B cell (primary cell): ENCODE data around the gene SRC. TPM values are rescaled to one million over a fixed set of nuclear protein-coding genes. Genes with fewer than 3 reads are reported as not detected.

ENCODE experiments used
- ATAC-seq: fragments of 200-7000 bp; cut with Tn5 transposase; one replicate; pipeline ENCODE4 v1.10.0; 2021; ENCODE audit warnings: low read depth, mild to moderate bottlenecking, moderate number of reproducible peaks, moderate library complexity
- CTCF ChIA-PET: fragments of 350-600 bp; sonication (Branson Sonifier 250); formaldehyde crosslinking; loops from one replicate; lab custom pipeline; 2021; ENCODE audit warnings: antibody characterized with exemption, inconsistent platforms; lab: Charles Lee
- POLR2A ChIA-PET: fragments of 350-600 bp; sonication (Branson Sonifier 250); formaldehyde crosslinking; loops from one replicate; lab custom pipeline; 2021; ENCODE audit warnings: antibody characterized with exemption; lab: Charles Lee
- DNase-seq: peaks from one replicate; pipeline ENCODE4 v3.0.0; 2013
- H2AFZ ChIP-seq: 2 replicates; pipeline ENCODE4 v1.6.1; 2012; ENCODE audit warnings: mild to moderate bottlenecking, low read depth, low read length; ENCODE audit not compliant: insufficient read depth, poor library complexity, severe bottlenecking
- H3K27ac ChIP-seq, 2 donors: 1 replicate in 1 of 2; 2 replicates in 1 of 2; pipeline ENCODE4 v1.5.1; 2012 to 2013; ENCODE audit warnings: low read length in 2 of 2, mild to moderate bottlenecking in 2 of 2, moderate library complexity in 1 of 2
- H3K27me3 ChIP-seq, 4 experiments: fragments of 200-600 bp in 1 of 4; sonication (generic) in 1 of 4; replicated peaks in 1 of 4; 1 replicate in 2 of 4; 2 replicates in 2 of 4; pipeline versions ENCODE4 v1.6.1 to v1.7.0; 2013 to 2016; ENCODE audit warnings: low read length in 3 of 4, mild to moderate bottlenecking in 2 of 4, mixed read lengths in 1 of 4, moderate library complexity in 1 of 4; ENCODE audit not compliant: insufficient read depth in 4 of 4, control insufficient read depth in 3 of 4; ENCODE audit errors: control extremely low read depth in 1 of 4
- H3K36me3 ChIP-seq, 2 experiments: replicated peaks in 1 of 2; 1 replicate in 1 of 2; 2 replicates in 1 of 2; pipeline versions ENCODE4 v1.6.1 to v1.7.1; 2013; ENCODE audit warnings: low read length in 1 of 2; ENCODE audit not compliant: insufficient read depth in 2 of 2, control insufficient read depth in 1 of 2; ENCODE audit errors: control extremely low read depth in 1 of 2, extremely low read depth in 1 of 2
- H3K4me1 ChIP-seq, 2 donors: fragments of 200-600 bp in 1 of 2; sonication (generic) in 1 of 2; 1 replicate in 1 of 2; 2 replicates in 1 of 2; pipeline versions ENCODE4 v1.5.1 to v1.6.1; 2013 to 2017; ENCODE audit warnings: low read length in 2 of 2; ENCODE audit not compliant: control insufficient read depth in 2 of 2, insufficient read depth in 2 of 2
- H3K4me2 ChIP-seq: replicated peaks from 2 replicates; pipeline ENCODE3; 2012; ENCODE audit warnings: mild to moderate bottlenecking, low read depth, low read length; ENCODE audit not compliant: poor library complexity, severe bottlenecking
- H3K4me3 ChIP-seq, 5 experiments: fragments of 200-600 bp in 1 of 5; sonication (generic) in 1 of 5; 1 replicate in 3 of 5; 2 replicates in 2 of 5; pipeline versions ENCODE4 v1.5.1 to v1.7.0; 2011 to 2016; ENCODE audit warnings: low read length in 4 of 5, mild to moderate bottlenecking in 4 of 5, low read depth in 2 of 5, control low read depth in 1 of 5, moderate library complexity in 1 of 5; ENCODE audit not compliant: insufficient read depth in 1 of 5; ENCODE audit errors: control extremely low read depth in 1 of 5, extremely low read depth in 1 of 5
- H3K79me2 ChIP-seq: fragments of 200-600 bp; sonication (generic); one replicate; pipeline ENCODE4 v1.6.0; 2016; ENCODE audit warnings: low read length; ENCODE audit not compliant: control insufficient read depth, insufficient read depth
- H3K9ac ChIP-seq: fragments of 200-600 bp; sonication (generic); 2 replicates; pipeline ENCODE4 v1.6.1; 2017; ENCODE audit warnings: mild to moderate bottlenecking, low read length, moderate library complexity
- H3K9me3 ChIP-seq, 3 donors: one replicate each; pipeline versions ENCODE4 v1.6.1 to v1.7.1; 2013; ENCODE audit warnings: low read length in 2 of 3; ENCODE audit not compliant: control insufficient read depth in 2 of 3, insufficient read depth in 1 of 3; ENCODE audit errors: control extremely low read depth in 1 of 3
- H4K20me1 ChIP-seq: 2 replicates; pipeline ENCODE4 v1.6.0; 2012; ENCODE audit warnings: mild to moderate bottlenecking, low read length; ENCODE audit not compliant: insufficient read depth, control insufficient read depth, poor library complexity, severe bottlenecking
- H3K27ac Mint-ChIP-seq: one replicate; pipeline ENCODE4 v1.8.0; 2021; ENCODE audit warnings: mixed read lengths
- H3K27me3 Mint-ChIP-seq: one replicate; pipeline ENCODE4 v1.8.0; 2021; ENCODE audit warnings: mixed read lengths
- H3K4me1 Mint-ChIP-seq: one replicate; pipeline ENCODE4 v1.8.0; 2021; ENCODE audit warnings: mixed read lengths
- H3K4me3 Mint-ChIP-seq: one replicate; pipeline ENCODE4 v1.8.0; 2021; ENCODE audit warnings: mixed read lengths
- H3K9me3 Mint-ChIP-seq: one replicate; pipeline ENCODE4 v1.8.0; 2022; ENCODE audit warnings: mixed read lengths; ENCODE audit not compliant: insufficient read depth
- CTCF ChIP-seq: fragments of 200-600 bp; IDR thresholded peaks from one replicate; pipeline ENCODE4 v1.8.0; 2022; ENCODE audit warnings: antibody characterized with exemption, mild to moderate bottlenecking
- EZH2 ChIP-seq: IDR thresholded peaks from 2 replicates; pipeline ENCODE4 v1.6.1; 2012; ENCODE audit warnings: borderline replicate concordance, low read depth, mild to moderate bottlenecking, moderate library complexity, low read length; ENCODE audit not compliant: insufficient read depth, poor library complexity, severe bottlenecking
- WGBS: methylation state at CpG from one replicate; pipeline ENCODE4 v1.1.5; 2013; ENCODE audit warnings: missing lambda C conversion rate; ENCODE audit not compliant: insufficient coverage; 5-methylcytosine and 5-hydroxymethylcytosine counted together
- intact Hi-C: fragments of 100-400 bp; cut with micrococcal nuclease; formaldehyde crosslinking; loops from one replicate; pipeline ENCODE4 v1.10.0; 2022
- polyA plus RNA-seq: library from polyadenylated mRNA; depleted of rRNA; stranded (reverse); fragments of >200 nt; gene quantifications from 2 replicates; pipeline ENCODE4 v1.2.3, GENCODE V29; 2012
- total RNA-seq, 2 donors: library from RNA; stranded (reverse); fragments of 120-200 nt in 1 of 2; gene quantifications; 1 replicate in 1 of 2; 2 replicates in 1 of 2; pipeline versions ENCODE4 v1.2.3 to v1.2.4, GENCODE V29; 2013 to 2022

The SRC gene
- total and polyA plus RNA-seq, 2 donors (not counting 1 experiment from before 2014, with no cell fraction given), result 6.5 to 16.8 TPM

- peaks cover 6 to 8% of the 10 kb centered on the region in 2 donors for H3K4me1 ChIP-seq
- H3K4me3 ChIP-seq, result no peak overlapping the region
- POLR2A ChIA-PET, result no interaction called here
- DNase-seq (no peak), ATAC-seq (no peak)
- Mint-ChIP-seq H3K27me3 (no peaks in the 10 kb centered on the region), H3K9me3 (no peaks in the 10 kb centered on the region), H3K4me1 (peaks cover 25% of the 10 kb centered on the region), H3K4me3 (no peak overlapping the region), H3K27ac (no peak overlapping the region)
- intact Hi-C loops, result no loop called here
- H3K4me2 ChIP-seq, result no peak overlapping the region
- H2AFZ ChIP-seq, result no peak overlapping the region
- H4K20me1 ChIP-seq, result peaks cover 9% of the 10 kb centered on the region
- WGBS, result 97% methylated on average over 6 of the region's 6 CpGs
- H3K9ac ChIP-seq, result no peak overlapping the region
- peaks cover 0 to 54% of the 10 kb centered on the region in 2 experiments for H3K36me3 ChIP-seq
- no peak for TF ChIP-seq EZH2
- TF ChIP-seq CTCF, result no peak
- H3K27ac ChIP-seq, result no peak overlapping the region
- H3K27me3 ChIP-seq, result no peaks in the 10 kb centered on the region
- CTCF ChIA-PET, result no interaction called here
- H3K9me3 ChIP-seq, result no peaks in the 10 kb centered on the region
- peaks cover 64% of the 10 kb centered on the region for H3K79me2 ChIP-seq
Observed at GRCh38 chr20:37309290-37309689, 36.6 kb upstream of the SRC start.

- H3K27ac Mint-ChIP-seq, result no peak overlapping the region
- WGBS, result 96% methylated on average over 16 of the region's 16 CpGs
- TF ChIP-seq EZH2 (no peak), CTCF (no peak)
- DNase-seq (no peak), ATAC-seq (no peak)
- no peak overlapping the region for H3K4me3 Mint-ChIP-seq
- CTCF ChIA-PET, result interaction anchor here (0.8 kb wide), 2 partner anchors 40 to 55 kb away, joined by 3 read pairs; no protein-coding TSS in a partner anchor
- Histone ChIP-seq H2AFZ (no peak overlapping the region), H3K27ac (no peak overlapping the region), H3K9me3 (no peaks in the 10 kb centered on the region), H3K4me1 (peaks cover 14 to 15% of the 10 kb centered on the region in 2 donors), H3K4me3 (no peak overlapping the region), H3K79me2 (peaks cover 56% of the 10 kb centered on the region), H4K20me1 (peaks cover 9% of the 10 kb centered on the region), H3K27me3 (no peaks in the 10 kb centered on the region), H3K9ac (no peak overlapping the region), H3K4me2 (no peak overlapping the region), H3K36me3 (peaks cover 0 to 51% of the 10 kb centered on the region in 2 experiments)
- peaks cover 33% of the 10 kb centered on the region for H3K4me1 Mint-ChIP-seq
- no peaks in the 10 kb centered on the region for H3K27me3 Mint-ChIP-seq
- POLR2A ChIA-PET, result no interaction called here
- H3K9me3 Mint-ChIP-seq, result no peaks in the 10 kb centered on the region
- intact Hi-C loops, result no loop called here
Observed at GRCh38 chr20:37309936-37310590, 35.9 kb upstream of the SRC start.
